GM18508 (cell line): ENCODE measurements around the gene C6orf163.

Experiments used
- ATAC-seq: cut with Tn5 transposase; IDR thresholded peaks from one replicate; pipeline ENCODE4 v1.9.1; 2021; ENCODE audit warnings: moderate number of reproducible peaks; ENCODE audit not compliant: insufficient read depth, unreplicated experiment

C6orf163 gene

GRCh38 chr6:87351583-87351982 is 7.0 kb downstream of the C6orf163 start:
- ATAC-seq = no peak

DNA sequence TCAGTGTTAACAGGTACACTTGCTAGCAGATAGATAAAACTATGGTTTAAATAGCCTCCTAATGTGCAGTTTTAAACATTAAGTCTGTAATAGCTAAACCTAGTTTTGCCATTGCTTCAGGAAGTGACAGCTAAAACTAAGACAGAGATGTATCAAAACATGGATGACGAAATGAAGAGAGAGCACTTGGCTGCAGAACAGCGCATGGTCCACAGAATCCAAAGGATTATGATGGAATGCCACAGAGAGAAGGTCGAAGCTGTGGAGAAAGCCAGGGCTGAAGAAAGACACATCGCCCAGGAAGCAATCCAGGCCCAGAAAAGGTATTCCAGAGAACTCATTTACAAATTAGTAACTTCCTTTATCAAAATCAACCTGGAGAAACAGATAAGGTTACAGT is 11.6 kb downstream of the C6orf163 start:
- no peak for ATAC-seq

- ATAC-seq = no peak
Observed at GRCh38 chr6:87357479-87358196, 13.0 kb downstream of the C6orf163 start.

DNA sequence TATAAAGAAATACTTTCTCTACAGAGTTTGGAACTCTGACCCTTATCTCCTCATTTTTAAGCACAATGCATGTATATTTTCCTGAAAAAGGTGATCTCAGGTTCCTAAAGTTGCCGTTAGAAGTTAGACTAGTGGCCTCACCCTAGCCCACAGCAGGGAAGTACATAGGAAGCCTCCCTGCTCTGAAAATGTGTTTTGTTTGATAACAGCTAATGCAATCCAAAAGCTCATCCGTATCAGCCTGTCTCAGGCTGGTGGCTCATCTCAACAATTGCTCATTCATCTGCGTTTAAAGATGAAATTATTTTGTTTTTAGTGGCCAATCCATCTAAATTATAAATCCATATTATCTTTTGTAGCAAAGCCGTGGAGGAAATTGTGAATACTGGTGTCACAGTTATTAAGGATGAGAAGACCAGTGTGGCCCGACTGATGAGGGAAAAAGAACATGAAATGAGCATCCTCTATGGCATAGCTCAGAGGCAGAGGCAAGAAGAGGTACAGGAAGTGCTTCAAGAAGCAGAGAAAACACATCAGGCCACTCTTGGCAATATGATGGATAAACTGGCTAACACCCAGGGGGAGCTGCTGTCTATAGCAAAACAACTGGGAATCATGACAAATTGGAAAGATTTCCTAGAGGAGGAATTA is 20.1 kb downstream of the C6orf163 start:
- ATAC-seq = no peak

DNA sequence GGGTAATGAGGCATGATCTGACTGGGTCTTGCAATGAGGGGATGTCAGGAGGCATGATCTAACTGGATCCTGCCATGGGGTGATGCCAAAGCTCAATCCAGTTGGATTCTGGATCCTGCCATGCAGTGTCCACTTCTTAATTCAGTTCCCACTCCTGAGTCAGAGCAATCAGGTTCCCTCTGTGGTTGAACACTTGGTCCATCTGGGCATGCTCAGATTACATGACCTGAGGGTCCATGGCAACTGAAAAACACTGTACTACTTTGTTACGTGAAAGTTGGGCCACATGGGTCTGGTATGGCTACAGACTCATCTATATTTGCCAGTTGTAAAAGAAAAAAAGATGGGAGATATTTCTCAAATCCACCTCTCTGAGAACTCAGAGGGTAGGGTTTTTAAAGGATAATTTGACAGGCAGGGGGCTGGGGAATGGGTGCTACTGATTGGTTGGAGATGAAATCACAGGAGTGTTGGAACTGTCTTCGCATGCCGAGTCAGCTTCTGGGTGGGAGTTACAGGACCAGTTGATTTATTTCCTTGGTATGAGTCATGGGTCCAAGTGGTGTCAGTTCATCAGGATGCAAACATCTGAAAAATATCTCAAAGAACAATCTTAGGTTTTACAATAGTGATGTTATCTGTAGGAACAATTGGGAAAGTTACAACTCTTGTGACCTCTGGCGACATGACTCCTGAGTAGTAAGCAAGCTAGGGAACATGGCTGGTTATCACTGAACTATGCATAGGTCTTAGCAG is 21.6 kb downstream of the C6orf163 start:
- ATAC-seq = no peak

GRCh38 chr6:87366899-87367298 is 22.3 kb downstream of the C6orf163 start:
- no peak for ATAC-seq

GRCh38 chr6:87373377-87373776 is 28.8 kb downstream of the C6orf163 start:
- no peak for ATAC-seq

DNA sequence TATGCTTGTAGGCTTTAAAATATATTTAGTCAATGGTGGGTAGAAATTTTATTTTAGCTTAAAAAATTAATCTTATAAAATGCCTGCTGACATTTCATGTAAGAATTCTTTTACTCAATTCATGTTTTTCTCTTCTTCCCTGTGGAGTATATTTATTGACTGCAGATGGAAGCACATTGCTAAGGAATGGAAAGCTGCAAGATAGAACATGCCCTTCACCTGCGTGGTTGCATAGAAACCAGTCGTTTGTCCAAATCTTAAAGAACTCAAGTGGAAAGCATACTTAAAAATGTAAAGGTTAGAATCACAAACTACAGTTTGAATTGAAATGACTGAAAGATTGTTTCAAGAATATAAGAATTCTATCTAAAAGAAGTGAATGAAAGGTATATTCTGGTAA is 30.7 kb downstream of the C6orf163 start:
- ATAC-seq = no peak

GRCh38 chr6:87376643-87377042 is 32.0 kb downstream of the C6orf163 start:
- no peak for ATAC-seq

- no peak for ATAC-seq
Observed at GRCh38 chr6:87378947-87379346, 34.3 kb downstream of the C6orf163 start.

DNA sequence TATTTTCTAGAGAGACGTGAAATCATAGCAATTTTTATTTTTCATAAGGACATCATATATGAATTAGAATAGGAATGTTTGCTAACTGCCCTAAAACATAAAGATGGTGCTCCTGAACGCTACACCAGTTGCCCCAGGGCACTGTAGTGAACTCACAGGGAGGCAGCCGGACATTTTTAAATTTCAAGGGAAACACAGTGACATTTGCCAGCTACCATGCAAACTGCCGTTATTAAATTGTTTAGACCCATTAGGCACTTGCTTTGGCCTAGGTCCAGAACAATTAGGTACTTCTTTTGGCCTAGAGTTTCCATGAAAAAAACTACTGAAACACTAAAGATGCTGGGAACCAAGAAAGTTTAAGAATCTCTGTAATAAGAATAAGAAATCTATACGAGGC is 38.2 kb downstream of the C6orf163 start:
- ATAC-seq = no peak

DNA sequence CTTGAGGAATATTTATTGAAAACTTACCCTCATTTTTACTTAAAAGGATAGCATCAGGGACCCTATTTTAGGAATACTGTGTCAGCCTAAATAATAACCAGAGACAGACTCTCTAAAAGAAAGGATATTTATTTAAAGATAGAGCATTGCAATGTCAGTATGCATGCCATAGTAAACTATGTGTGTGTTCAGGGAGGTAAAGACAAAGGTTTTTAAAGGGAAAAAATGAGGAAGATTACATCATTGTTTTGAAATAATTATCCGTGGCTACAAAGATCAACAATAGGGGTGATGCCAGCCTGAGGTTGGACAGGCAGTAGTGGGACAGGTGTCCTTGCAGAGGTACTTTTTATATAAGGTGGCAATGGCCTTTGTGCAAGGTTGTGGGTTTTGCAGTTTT is 39.4 kb downstream of the C6orf163 start:
- ATAC-seq = no peak

DNA sequence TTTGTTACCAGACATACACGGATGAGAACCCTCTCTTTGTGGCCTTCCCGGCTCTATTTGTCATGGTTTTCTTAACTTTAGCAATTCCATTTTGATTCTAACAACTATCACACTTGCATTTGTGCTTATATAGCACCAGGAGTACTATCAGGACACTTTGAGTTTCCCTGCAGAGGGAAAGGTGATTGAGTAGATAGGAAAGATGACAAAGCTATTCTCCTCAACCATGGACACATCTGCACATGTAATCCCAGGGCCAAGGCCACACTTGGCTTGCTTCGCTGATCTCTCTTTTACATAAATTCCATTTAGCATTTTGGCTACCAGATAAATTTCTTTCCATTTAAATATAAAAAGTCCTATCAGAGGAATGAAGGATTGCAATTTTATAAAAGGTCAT is 39.8 kb downstream of the C6orf163 start:
- no peak for ATAC-seq

DNA sequence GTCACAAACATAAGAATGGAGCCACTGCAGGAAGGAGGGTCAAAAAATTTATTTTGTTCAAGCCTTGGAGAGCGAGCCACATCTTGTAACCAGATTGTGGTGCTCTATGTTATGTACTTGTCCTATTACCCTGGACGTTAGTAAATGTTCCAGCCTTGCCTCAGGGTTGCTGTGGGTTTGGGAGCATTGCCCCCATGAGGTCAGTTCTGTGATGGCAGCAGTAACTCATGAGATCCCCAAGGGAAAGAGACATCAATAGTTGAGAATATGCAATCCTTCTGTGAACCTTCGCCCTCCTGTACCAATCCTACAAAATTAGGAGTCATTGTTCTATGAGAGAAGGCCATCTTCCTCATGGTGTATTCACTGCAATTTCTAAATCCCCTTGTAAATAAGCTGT is 46.7 kb downstream of the C6orf163 start:
- ATAC-seq = no peak

- no peak for ATAC-seq
Observed at GRCh38 chr6:87393026-87393622, 48.5 kb downstream of the C6orf163 start.

DNA sequence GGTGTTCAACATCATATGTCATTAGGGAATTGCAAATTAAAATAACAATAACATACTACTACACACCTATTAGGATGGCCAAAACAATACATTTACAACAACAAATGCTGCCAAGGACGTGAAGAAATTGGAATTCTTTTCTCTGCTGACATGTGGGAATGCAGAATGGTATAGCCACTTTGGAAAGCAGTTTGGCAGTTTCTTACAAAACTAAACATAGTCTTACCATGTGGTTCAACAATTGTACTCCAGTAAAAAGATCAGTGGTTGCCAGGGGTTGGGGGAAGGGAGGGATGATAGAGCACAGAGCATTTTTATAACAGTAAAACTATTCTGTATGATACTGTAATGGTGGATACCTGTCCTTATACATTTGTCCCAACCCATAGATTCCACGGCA is 50.8 kb downstream of the C6orf163 start:
- ATAC-seq = no peak

GRCh38 chr6:87396595-87397392 is 52.2 kb downstream of the C6orf163 start:
- ATAC-seq = peak; percentile 95

- ATAC-seq = no peak
Observed at GRCh38 chr6:87397656-87398055, 53.0 kb downstream of the C6orf163 start.

- no peak for ATAC-seq
Observed at GRCh38 chr6:87401832-87402231, 57.2 kb downstream of the C6orf163 start.

- ATAC-seq = no peak
Observed at GRCh38 chr6:87407561-87407900, 62.9 kb downstream of the C6orf163 start.
